ENCODE data around the gene TIMP4.
A peak's percentile ranks its signal among the peaks of the same experiment; 100 is the strongest.

The TIMP4 gene

DNA sequence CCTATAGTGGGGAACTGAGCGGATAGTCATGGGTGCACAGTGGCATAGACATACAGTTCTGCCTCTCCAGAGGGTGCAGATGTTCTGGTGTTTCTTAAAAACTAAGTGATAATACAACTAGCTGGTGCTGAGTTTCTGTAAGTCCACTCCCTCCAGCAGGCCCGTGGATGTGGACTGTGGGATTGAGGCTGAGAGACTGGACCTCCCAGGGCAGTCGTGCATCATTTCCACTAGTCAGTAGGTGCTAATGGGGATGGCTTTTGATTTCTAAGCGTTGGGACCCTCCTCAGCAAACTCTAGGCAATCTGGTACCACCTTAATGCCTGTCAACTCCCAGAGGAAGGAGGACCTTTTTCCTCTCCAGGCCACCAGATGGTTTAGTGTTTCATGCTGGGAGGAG lies 27.3 kb upstream of the TIMP4 start:
- Histone ChIP-seq H3K36me3 (ENCODE audit: control insufficient read depth in 5 of 5, insufficient read depth in 5 of 5, low read length in 5 of 5) (peaks cover 0 to 5% (median 0%) of the 10 kb centered on the region in 5 donors), H3K9ac (ENCODE audit: low read length in 5 of 5) (no peak overlapping the region), H3K4me1 (ENCODE audit: control insufficient read depth in 5 of 5, insufficient read depth in 5 of 5, low read length in 5 of 5) (peaks cover 6 to 59% (median 33%) of the 10 kb centered on the region in 5 donors), H3K9me3 (ENCODE audit: control insufficient read depth in 5 of 5, low read length in 5 of 5) (no peaks in the 10 kb centered on the region), H3K27me3 (ENCODE audit: control insufficient read depth in 5 of 5, insufficient read depth in 4 of 5, low read length in 5 of 5) (no peaks in the 10 kb centered on the region), H3K27ac (ENCODE audit: low read depth, low read length) (no peak overlapping the region), H3K4me3 (ENCODE audit: low read depth in 1 of 5, low read length in 5 of 5) (no peak overlapping the region)

DNA sequence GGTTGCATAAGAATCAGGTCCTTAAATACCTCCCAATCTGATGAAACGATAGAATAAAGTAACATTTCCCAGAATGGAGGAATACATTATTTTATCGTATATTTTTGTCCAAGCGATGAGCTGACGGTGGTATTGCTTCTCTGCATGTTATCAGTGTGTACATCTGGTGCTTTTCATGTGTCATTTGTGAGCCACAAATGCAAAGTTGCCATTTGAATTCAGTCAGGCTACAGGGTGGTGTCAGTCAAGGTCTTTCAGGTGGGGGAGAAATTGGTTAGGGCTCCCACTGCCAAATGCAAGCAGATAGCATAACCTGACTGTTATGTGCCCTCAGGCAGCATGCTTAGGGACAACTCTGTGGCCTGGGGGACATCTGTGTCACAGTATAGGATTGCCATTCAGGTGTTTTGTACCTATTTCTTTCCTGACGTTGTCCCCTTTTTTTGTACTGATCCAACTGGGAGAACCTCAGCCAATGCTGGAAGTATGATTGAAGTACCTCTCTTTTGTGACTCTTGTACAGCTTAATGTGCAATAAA lies 26.5 kb upstream of the TIMP4 start:
- Histone ChIP-seq H3K27me3 (ENCODE audit: control insufficient read depth in 5 of 5, insufficient read depth in 4 of 5, low read length in 5 of 5) (no peaks in the 10 kb centered on the region), H3K36me3 (ENCODE audit: control insufficient read depth in 5 of 5, insufficient read depth in 5 of 5, low read length in 5 of 5) (no peaks in the 10 kb centered on the region), H3K9ac (ENCODE audit: low read length in 5 of 5) (no peak overlapping the region), H3K4me3 (ENCODE audit: low read depth in 1 of 5, low read length in 5 of 5) (no peak overlapping the region), H3K9me3 (ENCODE audit: control insufficient read depth in 5 of 5, low read length in 5 of 5) (no peaks in the 10 kb centered on the region), H3K4me1 (ENCODE audit: control insufficient read depth in 5 of 5, insufficient read depth in 5 of 5, low read length in 5 of 5) (peaks cover 8 to 62% (median 39%) of the 10 kb centered on the region in 5 donors), H3K27ac (ENCODE audit: low read depth, low read length) (no peak overlapping the region)

DNA sequence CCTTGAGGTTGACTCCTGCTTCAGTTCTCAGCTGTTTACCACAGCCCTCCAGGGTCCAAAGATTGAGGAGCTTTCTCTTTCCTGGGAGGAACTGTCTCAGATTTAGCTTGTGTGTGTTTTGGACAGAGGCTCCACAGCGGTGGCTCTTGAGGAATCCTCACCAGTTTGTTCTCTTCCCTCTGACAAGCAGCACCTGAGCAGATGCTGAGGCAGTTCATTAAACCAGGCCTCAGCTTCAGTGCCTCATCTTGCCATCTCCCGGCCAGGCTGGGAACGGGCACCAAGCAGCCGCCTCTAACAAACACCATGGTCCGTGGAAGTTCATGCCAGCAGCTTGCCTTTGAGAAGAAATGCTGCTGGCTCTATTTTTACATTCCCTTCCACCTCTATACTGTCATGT lies 25.8 kb upstream of the TIMP4 start:
- Histone ChIP-seq H3K4me3 (ENCODE audit: low read depth in 1 of 5, low read length in 5 of 5) (no peak overlapping the region), H3K27ac (ENCODE audit: low read depth, low read length) (peak overlapping the region; percentile 70), H3K36me3 (ENCODE audit: control insufficient read depth in 5 of 5, insufficient read depth in 5 of 5, low read length in 5 of 5) (no peaks in the 10 kb centered on the region), H3K4me1 (ENCODE audit: control insufficient read depth in 5 of 5, insufficient read depth in 5 of 5, low read length in 5 of 5) (peaks cover 9 to 67% (median 46%) of the 10 kb centered on the region in 5 donors), H3K9me3 (ENCODE audit: control insufficient read depth in 5 of 5, low read length in 5 of 5) (no peaks in the 10 kb centered on the region), H3K27me3 (ENCODE audit: control insufficient read depth in 5 of 5, insufficient read depth in 4 of 5, low read length in 5 of 5) (no peaks in the 10 kb centered on the region), H3K9ac (ENCODE audit: low read length in 5 of 5) (peak overlapping the region in 1 of 5 donors; percentile 26)

DNA sequence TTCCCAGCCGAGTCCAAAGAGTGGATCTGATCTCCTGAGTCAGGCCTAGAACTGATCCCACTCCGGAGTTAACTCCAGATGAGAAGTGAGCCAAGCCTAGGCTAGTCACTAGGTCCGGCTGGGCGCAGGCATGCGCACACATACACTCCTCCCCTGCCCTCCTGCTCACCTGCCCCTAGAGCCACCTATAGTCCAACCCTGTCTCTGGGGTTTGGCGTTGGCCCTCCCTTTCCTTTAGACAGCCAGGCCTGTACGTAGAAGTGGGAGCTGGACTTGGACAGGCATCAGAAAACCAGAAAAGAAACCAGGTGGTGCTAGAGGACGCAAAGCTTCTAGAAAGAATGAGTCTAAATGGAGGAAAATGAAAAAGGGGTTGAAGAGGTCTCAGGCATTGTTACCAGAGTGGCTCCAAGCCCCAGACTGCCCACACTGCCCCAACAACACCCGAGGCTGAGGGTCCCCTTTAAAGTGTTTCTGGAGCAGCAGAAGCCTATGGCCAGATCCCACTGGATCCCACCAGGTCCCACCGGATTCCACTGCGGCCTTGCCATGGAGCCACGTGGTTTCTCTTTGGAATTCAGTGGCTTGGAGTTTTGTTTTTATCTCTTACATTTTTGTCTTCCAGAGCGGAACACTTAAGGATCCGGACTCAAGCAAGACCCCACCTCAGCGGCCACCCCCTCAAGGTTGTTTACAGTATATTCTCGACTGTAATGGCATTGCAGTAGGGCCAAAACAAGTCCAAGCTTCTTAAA lies 24.2 kb upstream of the TIMP4 start:
- Histone ChIP-seq H3K4me1 (ENCODE audit: control insufficient read depth in 5 of 5, insufficient read depth in 5 of 5, low read length in 5 of 5) (peaks cover 10 to 68% (median 47%) of the 10 kb centered on the region in 5 donors), H3K36me3 (ENCODE audit: control insufficient read depth in 5 of 5, insufficient read depth in 5 of 5, low read length in 5 of 5) (no peaks in the 10 kb centered on the region), H3K9me3 (ENCODE audit: control insufficient read depth in 5 of 5, low read length in 5 of 5) (no peaks in the 10 kb centered on the region), H3K27me3 (ENCODE audit: control insufficient read depth in 5 of 5, insufficient read depth in 4 of 5, low read length in 5 of 5) (no peaks in the 10 kb centered on the region), H3K27ac (ENCODE audit: low read depth, low read length) (no peak overlapping the region), H3K9ac (ENCODE audit: low read length in 5 of 5) (no peak overlapping the region), H3K4me3 (ENCODE audit: low read depth in 1 of 5, low read length in 5 of 5) (no peak overlapping the region)

DNA sequence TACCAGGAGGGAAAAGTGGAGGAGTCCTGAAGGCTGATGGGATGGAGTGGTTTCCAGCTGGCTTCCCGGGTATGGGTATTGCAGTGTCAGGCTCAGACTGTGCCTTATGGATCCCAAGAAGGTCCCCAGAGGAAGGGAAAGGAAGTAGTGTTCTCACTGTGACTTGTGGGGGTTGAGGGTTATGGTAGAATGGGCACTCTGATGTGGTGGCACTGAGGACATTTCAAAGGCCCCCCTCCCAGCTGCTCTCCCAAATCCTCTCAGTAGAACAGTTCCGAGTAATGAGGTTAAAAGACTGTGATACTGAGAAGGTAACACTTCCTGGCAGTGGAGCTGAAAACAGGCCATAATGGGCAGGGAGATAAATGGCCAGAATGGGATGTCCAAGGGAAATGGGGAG lies 23.1 kb upstream of the TIMP4 start:
- Histone ChIP-seq H3K9me3 (ENCODE audit: control insufficient read depth in 5 of 5, low read length in 5 of 5) (no peaks in the 10 kb centered on the region), H3K27me3 (ENCODE audit: control insufficient read depth in 5 of 5, insufficient read depth in 4 of 5, low read length in 5 of 5) (no peaks in the 10 kb centered on the region), H3K9ac (ENCODE audit: low read length in 5 of 5) (no peak overlapping the region), H3K4me1 (ENCODE audit: control insufficient read depth in 5 of 5, insufficient read depth in 5 of 5, low read length in 5 of 5) (peaks cover 12 to 68% (median 50%) of the 10 kb centered on the region in 5 donors), H3K4me3 (ENCODE audit: low read depth in 1 of 5, low read length in 5 of 5) (no peak overlapping the region), H3K27ac (ENCODE audit: low read depth, low read length) (no peak overlapping the region), H3K36me3 (ENCODE audit: control insufficient read depth in 5 of 5, insufficient read depth in 5 of 5, low read length in 5 of 5) (no peaks in the 10 kb centered on the region)

DNA sequence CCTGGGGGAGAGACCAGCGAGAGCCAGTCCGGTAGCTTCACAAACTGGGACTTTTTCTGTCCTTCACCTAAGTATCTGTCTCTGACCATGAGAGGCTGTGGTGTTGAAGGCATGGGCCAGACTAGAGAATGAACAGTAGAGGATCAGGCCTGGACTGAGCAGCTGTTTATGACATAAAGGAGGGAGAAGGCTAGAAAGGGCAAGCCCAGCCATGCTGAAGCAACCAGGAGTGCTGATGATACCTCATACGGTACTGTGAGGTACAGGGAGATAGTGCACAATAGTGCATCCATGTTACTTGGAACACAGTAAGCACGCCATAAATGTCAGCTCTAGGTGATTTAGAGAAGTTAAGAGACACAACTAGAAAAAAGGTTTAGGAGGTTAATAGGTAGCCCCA lies 22.6 kb upstream of the TIMP4 start:
- Histone ChIP-seq H3K27ac (ENCODE audit: low read depth, low read length) (peak overlapping the region; percentile 98), H3K4me3 (ENCODE audit: low read depth in 1 of 5, low read length in 5 of 5) (no peak overlapping the region)

DNA sequence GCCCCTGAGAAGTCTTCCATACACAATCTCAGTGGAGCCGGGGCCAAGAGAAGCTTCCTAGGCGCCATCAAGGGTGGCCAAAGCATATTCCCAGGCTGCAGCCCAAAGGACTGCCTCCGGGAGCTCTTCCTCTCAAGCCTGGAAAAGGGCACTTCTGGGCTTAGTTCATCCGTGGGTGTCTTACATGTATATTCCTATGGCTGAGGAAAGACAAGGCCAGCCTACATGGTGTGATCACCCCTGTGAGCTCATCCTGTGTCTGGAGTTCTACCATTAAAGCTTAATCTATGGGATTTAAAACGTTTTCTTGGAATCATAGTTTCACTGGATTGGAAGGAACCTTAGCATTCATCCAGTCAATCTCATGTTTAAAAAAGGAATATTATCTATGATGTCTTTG lies 21.9 kb upstream of the TIMP4 start:
- H3K27ac ChIP-seq (ENCODE audit: low read depth, low read length) = peak overlapping the region; percentile 98

More for the DNA sequence above, 22.6 kb upstream of the TIMP4 start:
- Histone ChIP-seq H3K27me3 (ENCODE audit: control insufficient read depth in 5 of 5, insufficient read depth in 4 of 5, low read length in 5 of 5) (no peaks in the 10 kb centered on the region), H3K9me3 (ENCODE audit: control insufficient read depth in 5 of 5, low read length in 5 of 5) (no peaks in the 10 kb centered on the region), H3K36me3 (ENCODE audit: control insufficient read depth in 5 of 5, insufficient read depth in 5 of 5, low read length in 5 of 5) (no peaks in the 10 kb centered on the region), H3K9ac (ENCODE audit: low read length in 5 of 5) (no peak overlapping the region), H3K4me1 (ENCODE audit: control insufficient read depth in 5 of 5, insufficient read depth in 5 of 5, low read length in 5 of 5) (peaks cover 12 to 68% (median 55%) of the 10 kb centered on the region in 5 donors)

DNA sequence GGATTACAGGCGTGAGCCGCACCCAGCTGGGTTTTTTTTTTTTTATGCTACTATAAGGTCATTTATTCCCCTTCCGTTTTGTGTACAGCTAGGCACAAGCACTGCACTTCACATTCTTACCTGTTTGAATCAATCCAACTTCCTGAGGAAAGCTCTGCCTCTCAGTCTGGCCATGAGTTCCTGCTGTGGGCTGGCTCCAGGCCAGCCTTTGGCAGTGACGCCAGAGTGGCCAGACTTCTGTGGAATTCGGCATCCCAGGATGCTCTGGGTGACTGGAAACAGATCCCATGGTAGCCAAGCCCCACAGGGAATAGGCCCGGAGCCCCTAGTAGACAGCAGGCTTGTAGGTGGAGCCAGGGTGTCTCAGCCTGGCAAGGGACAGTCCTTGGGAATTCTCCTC lies 21.5 kb upstream of the TIMP4 start:
- no peaks in the 10 kb centered on the region for H3K9me3 ChIP-seq (ENCODE audit: control insufficient read depth in 5 of 5, low read length in 5 of 5)
- H3K4me3 ChIP-seq (ENCODE audit: low read depth in 1 of 5, low read length in 5 of 5) = no peak overlapping the region
- H3K27ac ChIP-seq (ENCODE audit: low read depth, low read length) = peak overlapping the region; percentile 98
- peaks cover 16 to 75% (median 65%) of the 10 kb centered on the region in 5 donors for H3K4me1 ChIP-seq (ENCODE audit: control insufficient read depth in 5 of 5, insufficient read depth in 5 of 5, low read length in 5 of 5)
- no peaks in the 10 kb centered on the region for H3K36me3 ChIP-seq (ENCODE audit: control insufficient read depth in 5 of 5, insufficient read depth in 5 of 5, low read length in 5 of 5)
- H3K9ac ChIP-seq (ENCODE audit: low read length in 5 of 5) = no peak overlapping the region
- no peaks in the 10 kb centered on the region for H3K27me3 ChIP-seq (ENCODE audit: control insufficient read depth in 5 of 5, insufficient read depth in 4 of 5, low read length in 5 of 5)

More for the DNA sequence above, 21.9 kb upstream of the TIMP4 start:
- Histone ChIP-seq H3K9ac (ENCODE audit: low read length in 5 of 5) (no peak overlapping the region), H3K36me3 (ENCODE audit: control insufficient read depth in 5 of 5, insufficient read depth in 5 of 5, low read length in 5 of 5) (no peaks in the 10 kb centered on the region), H3K27me3 (ENCODE audit: control insufficient read depth in 5 of 5, insufficient read depth in 4 of 5, low read length in 5 of 5) (no peaks in the 10 kb centered on the region), H3K4me3 (ENCODE audit: low read depth in 1 of 5, low read length in 5 of 5) (no peak overlapping the region), H3K4me1 (ENCODE audit: control insufficient read depth in 5 of 5, insufficient read depth in 5 of 5, low read length in 5 of 5) (peaks cover 16 to 71% (median 62%) of the 10 kb centered on the region in 5 donors), H3K9me3 (ENCODE audit: control insufficient read depth in 5 of 5, low read length in 5 of 5) (no peaks in the 10 kb centered on the region)

DNA sequence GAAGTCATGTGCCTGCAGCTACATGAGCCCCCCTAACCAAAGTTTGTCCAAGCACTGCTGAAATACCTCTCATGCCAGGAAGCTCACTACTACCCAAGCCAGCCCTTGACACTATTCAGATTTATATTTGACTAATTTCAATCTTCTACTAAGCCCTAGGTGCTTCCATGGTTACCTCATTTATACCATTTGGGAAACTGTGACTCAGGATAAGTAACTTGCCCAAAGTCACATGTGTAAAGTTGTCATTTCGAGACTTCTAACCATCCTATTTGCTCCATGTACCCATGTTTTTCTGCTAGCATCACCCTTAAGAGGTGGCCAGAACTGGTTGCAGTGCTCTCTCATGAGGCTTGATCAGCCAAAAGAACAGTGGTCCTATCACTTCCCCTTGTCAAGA lies 20.7 kb upstream of the TIMP4 start:
- Histone ChIP-seq H3K9ac (ENCODE audit: low read length in 5 of 5) (no peak overlapping the region), H3K27ac (ENCODE audit: low read depth, low read length) (peak overlapping the region; percentile 98), H3K9me3 (ENCODE audit: control insufficient read depth in 5 of 5, low read length in 5 of 5) (no peaks in the 10 kb centered on the region), H3K27me3 (ENCODE audit: control insufficient read depth in 5 of 5, insufficient read depth in 4 of 5, low read length in 5 of 5) (no peaks in the 10 kb centered on the region), H3K4me1 (ENCODE audit: control insufficient read depth in 5 of 5, insufficient read depth in 5 of 5, low read length in 5 of 5) (peaks cover 16 to 72% (median 59%) of the 10 kb centered on the region in 5 donors), H3K36me3 (ENCODE audit: control insufficient read depth in 5 of 5, insufficient read depth in 5 of 5, low read length in 5 of 5) (no peaks in the 10 kb centered on the region), H3K4me3 (ENCODE audit: low read depth in 1 of 5, low read length in 5 of 5) (no peak overlapping the region)

DNA sequence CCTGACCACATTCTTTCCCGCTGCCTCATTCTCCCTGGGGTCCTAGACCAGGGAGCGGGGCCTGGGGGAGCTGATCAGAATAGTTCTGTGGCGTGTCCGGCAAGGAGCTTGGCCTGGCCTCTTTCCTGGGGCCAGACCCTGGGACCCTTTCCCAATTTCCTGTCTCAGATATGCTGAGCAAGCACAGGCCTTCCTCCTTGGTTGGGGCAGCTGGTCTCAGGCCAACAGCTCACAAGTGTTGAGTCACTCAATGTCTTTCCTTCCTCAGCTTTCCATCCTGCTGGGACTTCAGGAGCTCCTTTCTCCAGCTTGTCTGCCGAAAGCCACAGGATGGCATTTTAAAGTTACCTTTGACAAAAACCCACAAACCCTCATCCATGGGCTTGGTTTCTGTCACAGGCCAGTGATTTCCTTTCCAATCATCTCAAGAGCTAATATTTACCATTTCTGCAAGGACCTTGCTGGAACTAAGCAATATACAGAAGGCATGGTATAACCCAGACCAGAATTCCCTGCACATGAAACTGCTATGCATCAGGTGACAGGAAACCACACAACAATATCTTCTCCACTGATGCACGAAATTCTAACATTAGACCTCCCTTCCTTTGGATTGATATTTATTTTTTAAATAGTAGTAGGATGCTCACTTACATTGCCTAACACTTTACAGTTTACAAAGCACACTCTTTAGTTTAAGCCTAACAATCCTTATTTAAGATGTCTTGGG lies 19.5 kb upstream of the TIMP4 start:
- no peaks in the 10 kb centered on the region for H3K27me3 ChIP-seq (ENCODE audit: control insufficient read depth in 5 of 5, insufficient read depth in 4 of 5, low read length in 5 of 5)
- peaks cover 0 to under 1% (median 0%) of the 10 kb centered on the region in 5 donors for H3K9me3 ChIP-seq (ENCODE audit: control insufficient read depth in 5 of 5, low read length in 5 of 5)
- H3K36me3 ChIP-seq (ENCODE audit: control insufficient read depth in 5 of 5, insufficient read depth in 5 of 5, low read length in 5 of 5) = no peaks in the 10 kb centered on the region
- peaks cover 16 to 64% (median 51%) of the 10 kb centered on the region in 5 donors for H3K4me1 ChIP-seq (ENCODE audit: control insufficient read depth in 5 of 5, insufficient read depth in 5 of 5, low read length in 5 of 5)
- peak overlapping the region; percentile 98 for H3K27ac ChIP-seq (ENCODE audit: low read depth, low read length)
- peak overlapping the region in 1 of 5 donors; percentile 13 for H3K4me3 ChIP-seq (ENCODE audit: low read depth in 1 of 5, low read length in 5 of 5)
- H3K9ac ChIP-seq (ENCODE audit: low read length in 5 of 5) = peak overlapping the region in 4 of 5 donors; percentile 23 to 44 (median 34)
